ENCODE data around the gene NELFCD.
"Not testable (repeated sequence)": the region's sequence is repeated elsewhere in the genome, so short reads cannot be mapped to it uniquely, and the experiment has no call there.

Gene NELFCD

DNA sequence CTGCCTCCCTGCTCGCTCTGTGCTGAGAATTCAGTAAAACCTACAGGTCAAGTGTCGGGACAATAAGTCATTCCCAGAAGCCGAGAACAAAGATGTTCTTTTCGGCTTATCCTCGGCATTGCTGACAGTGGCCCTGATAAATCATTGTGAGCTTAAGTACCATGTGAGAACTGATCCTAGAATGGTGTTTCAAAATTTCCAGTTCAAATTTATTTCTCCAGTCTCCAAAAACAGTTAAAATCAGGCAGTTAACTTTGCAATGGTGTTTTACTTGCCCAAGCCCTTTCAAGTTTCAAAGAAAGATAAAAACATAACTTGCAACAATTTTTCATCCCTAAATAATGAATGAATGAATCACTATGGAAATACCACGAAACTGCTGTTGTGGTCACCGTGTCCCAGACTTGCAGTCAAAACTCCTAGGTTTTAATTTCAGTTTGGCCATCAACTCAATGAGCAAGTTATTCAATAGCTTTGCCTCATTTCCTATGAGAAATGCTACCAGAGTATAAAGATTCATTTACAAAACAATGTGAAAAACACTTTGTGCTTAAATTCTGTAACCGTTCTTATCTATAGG lies 46.8 kb downstream of the NELFCD start:
- DNase-seq, result no peak

DNA sequence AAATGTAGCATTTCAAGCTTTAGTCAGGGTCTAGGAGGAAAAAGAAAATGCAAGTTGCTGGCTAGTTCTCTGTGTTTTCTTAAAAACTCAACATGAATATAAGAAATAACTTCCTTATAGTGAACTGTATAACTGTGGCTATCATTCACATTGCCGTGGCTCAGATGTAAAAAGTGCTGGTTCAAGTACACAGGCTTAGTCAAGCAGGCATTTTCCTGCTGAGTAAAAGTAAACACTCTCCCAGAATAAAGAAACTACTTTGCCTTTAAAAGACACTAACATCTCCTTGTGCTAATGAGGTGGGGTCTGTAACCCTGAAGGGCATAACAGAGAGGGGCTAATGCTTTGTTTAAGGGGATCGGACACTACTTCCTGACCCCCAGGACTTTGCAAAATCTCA lies 47.8 kb downstream of the NELFCD start:
- no peak for DNase-seq

DNA sequence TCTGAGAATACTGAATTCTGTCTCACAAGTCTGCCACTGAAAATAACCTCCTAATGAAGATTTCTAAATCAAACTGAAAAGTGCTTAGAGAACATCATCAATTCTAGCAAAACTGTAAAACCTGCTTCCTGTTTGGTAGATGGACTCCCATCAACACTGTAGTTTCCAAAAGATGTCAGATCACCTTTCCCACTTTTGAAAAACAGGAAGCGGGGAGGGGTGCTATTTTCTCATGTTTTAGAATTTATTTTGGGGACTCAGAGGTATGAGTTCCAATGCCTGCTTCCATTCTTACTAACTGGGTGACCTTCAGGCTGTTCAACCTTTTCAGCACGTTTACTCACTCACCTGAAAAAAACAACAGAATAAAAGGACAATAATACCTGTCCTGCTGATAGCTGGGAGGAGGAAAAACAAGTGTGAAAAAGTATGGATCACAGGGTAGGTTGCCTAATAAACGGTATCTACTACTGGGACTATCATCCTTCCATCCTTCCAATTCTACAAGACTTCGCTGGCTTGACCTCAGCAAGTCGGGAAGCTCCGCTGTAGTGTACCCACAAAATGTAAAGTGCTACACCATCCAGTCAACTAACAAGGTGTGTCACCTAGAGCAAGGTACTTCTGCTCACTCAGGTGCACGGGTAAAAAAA lies 50.0 kb downstream of the NELFCD start:
- no peak for DNase-seq

DNA sequence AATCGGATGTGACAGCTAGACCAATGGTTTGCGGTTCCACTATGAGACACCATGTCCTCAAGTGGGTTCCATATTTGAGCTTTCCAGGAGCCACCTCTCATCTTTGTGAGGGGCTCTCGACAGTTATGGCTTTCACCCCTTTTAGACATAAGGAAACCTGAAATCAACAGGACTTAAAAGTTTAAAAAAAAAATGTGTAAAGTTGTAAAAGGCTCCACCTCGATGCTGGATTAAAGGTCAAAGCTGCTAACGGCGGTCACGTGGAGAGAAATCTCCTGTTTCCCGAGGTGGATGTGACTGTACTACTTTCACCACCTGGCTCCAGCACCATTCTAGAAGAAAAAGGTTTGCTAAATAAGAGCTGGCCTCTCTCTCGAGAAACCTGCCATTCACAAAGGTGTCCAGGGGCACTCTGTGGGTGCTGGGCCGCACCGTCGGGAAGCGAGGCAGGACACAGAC lies 50.5 kb downstream of the NELFCD start:
- no peak for DNase-seq

DNA sequence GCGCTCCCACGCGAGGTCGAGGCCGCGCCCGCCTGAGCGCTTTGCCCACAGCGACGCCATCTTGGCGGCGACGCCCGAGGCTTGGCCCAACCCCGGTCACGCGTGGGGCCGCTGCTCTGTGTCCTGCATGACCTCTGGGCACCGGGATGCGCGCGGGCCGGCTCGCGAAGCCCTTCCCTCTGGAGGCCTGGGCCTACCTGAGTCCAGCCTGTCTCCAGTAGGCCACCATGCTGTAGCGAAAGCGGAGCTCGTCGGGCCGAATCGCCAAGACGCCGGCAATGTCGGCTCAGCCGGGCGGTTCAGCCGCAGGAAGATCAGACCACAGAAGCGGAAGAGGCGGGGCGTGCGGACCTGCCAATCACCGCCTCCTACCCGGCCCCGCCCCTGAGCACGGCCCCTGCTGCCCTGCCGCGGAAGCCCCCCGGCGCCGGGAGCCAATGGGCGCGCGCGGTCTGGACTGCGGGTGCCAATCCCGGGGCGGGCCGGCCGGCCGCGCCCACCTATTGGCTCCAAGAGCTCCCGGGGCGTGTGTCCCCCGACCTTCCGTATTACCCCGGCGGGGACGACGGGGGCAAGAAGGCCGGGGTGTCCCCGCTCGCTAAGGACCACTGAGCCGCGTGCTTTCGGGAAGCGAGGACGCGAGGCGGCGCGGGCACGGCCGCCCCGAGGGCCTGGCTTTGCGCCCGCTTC lies 51.1 kb downstream of the NELFCD start, which contains the start of gene ATP5F1E:
ATP5F1E (minus strand) TSS at position 313 of the 690 bp plus-strand sequence; CDS start at position 229, 84 bp downstream.
- DNase-seq, result peak; percentile 98

DNA sequence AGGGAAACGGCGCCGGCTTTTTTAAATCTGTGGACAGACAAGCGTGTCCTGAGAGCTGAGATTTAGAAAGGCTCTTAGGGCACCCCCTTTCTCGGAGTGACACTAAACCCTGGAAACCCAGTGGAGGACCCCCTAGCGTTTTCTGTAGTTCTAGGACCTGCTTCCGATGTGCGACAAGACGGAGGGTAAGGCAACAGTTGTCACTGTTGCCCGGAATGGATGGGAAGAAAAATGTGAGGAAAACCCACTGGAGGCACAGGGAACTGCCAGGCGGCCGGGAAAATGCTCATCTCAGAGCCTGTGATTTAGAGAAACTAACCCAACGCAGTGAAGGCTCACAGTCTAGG lies 51.6 kb downstream of the NELFCD start:
- DNase-seq, result no peak

DNA sequence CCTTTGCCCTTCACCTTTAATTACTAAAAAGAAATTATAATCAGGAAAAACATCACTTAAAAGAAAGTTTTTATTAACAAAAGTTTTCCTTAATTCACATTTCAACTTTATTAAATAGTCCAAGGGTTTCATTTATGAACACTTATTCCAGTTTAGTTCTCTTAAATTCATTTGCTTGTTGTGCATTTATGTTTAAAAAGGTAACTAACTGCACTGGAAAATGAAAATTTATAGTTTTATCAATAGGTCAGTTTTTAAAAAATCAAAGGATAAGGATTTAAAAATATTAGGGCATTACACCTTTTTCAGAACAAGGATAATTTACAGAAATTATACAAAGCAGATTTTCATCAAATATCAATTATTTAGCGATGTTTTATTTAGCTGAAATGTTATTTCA lies 52.0 kb downstream of the NELFCD start:
- DNase-seq, result no peak

DNA sequence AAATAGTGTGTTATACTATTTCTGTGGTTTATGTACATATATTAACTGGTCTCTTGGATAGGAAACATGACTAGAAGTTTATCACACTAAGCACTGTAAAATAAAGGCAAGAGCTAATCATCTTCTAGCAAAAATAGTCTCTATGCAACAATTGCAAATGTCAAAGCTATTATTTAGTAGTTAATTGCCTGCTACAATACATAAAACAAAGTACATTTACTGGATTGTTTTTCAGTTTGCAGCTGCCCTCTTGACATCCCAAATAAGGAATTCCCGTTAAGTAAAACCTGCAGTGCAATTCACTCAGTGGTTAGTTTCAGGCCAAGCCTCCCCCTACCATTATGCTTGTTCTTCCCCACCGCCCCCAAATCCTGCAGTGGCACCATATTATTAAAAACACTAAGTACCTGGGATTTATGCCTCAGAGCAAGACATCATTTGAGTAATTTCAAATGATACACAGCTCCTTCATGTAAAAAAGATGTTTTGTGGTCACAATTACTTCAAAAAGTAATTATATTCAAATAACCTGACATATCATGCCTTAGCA lies 52.6 kb downstream of the NELFCD start:
- DNase-seq, result no peak

DNA sequence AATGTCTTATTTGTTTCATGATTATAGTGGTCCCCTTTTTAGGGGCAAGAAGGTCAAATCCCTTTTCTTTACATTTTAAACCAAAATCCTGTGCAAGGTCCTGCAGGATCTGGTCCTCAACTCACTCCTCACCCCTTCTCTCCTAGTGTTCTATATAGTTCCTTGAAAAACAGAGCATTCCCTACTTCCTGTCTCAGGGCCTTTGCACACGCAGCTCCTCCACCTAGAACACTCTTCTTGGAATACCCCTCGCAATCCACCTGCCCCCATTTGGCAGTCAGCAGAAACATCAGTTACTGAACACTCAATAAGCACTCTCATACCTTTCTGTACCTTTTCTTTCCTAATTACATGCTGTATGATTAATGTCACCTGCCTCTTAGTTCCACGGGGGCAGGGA lies 54.3 kb downstream of the NELFCD start:
- no peak for DNase-seq

DNA sequence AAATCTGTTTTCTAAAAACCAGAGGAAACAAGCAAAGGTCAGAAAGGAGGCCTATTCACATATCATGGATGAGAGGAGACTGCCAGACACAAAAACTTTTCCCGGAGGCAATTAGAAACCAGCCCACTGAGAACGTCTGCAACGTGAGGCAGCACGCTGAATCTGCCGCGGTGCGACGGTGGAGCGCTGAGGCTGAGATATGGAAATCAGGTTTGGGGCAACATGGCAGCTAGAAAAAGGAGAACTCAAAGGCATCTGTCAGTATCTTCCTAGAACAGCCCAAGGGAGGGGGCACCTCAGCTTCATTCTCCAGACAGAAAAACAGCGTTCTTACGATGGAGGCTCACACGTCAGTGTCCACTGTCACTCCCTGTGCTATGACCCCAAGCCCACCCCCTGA lies 56.3 kb downstream of the NELFCD start:
- DNase-seq, result no peak

DNA sequence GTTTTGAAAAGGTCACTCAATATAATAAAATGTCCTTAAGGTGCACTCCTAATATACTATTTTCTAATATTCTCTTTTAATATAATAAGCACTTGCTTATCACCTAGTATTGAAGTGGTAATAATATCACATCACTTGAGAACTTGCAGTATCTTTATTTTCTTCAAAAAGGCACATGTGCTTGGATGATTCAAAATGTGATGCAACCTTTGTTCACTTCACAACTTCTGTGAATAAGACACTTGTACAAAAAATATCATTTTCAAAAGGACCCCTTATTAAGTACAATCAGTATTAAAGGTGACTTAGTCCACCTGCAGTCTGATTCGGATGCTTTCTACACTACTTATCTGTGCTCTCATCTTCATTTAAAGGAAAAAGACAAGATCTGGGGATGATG lies 58.2 kb downstream of the NELFCD start:
- no peak for DNase-seq

DNA sequence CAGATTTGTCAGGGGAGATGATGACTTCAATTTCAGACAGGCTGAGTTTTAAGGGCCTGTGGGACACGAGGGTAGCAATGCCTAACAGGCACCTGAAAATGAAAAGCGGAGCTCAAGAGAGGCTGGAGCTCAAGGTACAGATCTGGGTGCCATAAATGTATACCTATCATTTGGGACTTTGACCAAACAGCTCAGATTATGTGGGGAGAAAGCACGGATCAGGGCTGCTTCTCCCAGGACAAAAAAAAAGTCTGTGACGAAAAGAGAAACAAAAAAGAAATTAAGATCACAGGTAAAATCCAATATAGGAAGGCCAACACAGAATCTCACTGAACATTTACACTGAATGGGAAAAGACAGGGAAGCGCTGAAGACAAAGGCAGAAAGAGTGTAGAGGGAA lies 59.6 kb downstream of the NELFCD start:
- no peak for DNase-seq

DNA sequence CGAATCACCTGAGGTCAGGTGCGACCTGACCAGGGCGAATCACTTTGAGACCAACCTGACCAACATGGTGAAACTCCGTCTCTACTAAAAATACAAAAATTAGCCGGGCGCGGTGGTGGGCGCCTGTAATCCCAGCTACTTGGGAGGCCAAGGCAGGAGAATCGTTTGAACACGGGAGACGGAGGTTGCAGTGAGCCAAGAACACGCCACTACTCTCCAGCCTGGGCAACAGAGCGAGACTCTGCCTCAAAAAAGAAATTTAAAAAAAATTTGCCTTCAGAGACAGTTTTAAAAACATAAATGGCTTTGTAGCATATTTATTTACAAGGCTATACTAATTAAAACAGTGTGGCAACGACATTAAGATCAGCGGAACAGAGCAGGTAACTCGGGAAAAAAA lies 60.4 kb downstream of the NELFCD start:
- DNase-seq, result not testable (repeated sequence)

DNA sequence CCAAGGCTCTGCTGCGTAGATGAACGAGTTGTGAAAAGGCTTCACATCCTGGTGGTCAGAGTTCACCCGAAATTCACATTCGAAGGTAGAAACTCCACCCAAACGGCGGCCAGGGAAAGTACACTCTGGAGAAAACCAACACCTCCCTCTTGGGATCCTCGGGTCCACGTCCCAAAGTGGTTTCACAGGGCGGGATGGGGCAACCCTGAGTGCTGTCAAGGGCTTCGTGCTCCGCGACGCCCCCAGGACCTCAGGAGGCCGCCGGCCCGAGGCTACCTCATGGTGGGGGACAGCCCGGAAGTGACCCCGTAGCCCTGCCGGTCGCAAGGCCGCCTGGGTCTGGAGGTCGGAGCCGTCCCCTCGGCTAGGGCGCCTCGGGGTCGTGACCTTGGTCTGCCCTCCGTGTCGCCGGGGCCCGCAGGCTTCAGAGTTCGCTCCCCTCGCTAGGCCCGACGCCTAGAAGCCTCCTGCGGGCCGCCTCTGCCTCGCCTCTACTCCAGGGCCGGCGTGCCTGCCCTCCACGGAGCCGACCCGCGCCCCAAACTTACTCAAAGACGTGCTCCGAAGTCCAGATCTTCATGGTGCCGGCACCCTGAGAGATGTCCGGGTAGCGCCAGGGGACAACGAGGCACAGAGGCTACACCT lies 61.2 kb downstream of the NELFCD start, which contains the start of gene PRELID3B:
PRELID3B (minus strand) TSS at position 636 of the 645 bp plus-strand sequence; CDS start at position 580, 56 bp downstream.
- DNase-seq, result no peak

DNA sequence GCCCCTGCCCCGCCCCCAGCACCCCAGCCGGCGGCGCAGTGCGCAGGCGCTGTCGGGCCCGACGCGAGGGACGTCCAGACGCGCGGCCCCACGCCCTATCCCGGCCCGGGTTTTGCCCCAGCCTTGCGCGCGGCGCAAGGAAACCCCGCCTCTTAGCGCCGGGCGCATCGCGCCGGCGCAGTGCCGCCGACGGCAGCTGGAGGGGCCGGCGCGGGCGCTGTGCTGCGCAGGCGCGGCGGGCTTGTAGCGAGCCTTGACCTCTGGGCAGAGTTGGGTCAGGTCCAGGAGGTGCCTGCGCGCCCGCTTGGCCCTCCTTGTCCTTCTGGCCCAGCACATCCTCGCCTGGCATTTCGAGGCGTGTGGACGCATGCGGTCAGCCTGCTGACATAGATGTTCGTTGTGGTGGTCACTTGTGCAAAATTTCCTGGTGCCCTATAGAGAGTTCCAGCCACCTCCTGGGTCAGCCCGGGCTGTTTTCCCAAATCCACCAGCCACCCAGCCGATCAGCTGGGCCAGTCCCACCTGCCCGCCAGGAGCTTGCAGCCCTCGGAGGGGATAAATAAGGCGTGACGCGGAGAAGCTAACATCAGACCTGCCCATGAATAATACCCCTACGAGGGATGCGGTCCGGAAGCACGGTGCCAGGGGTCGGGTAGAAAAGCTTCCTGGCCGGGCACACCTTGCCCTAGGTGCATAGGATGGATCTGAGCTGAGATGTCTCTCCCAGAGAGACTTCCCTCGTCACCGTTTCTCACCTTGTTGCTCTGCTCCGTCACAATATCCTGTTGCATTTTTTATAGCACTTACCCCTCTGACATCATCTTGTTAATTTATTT lies 62.0 kb downstream of the NELFCD start:
- peak; percentile 92 for DNase-seq

DNA sequence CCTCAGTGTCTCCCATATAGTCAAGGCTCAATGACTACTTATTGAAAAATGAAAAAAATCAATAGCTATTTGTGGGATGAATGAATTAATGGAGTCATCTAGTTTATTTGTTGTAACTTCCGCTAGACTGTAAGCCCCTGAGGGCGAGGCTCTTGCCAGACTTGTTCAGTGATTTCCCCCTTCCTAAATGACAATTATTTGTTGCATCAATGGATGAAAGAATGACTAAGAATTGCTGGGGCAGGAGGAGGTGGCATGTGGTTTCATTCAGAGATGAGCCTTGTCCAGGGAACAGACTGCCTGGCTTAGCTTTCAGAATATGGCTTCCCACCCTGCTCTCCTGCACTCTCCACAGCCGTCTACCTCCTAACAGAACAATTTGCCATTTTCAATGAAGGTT lies 62.6 kb downstream of the NELFCD start:
- DNase-seq, result peak; percentile 29

DNA sequence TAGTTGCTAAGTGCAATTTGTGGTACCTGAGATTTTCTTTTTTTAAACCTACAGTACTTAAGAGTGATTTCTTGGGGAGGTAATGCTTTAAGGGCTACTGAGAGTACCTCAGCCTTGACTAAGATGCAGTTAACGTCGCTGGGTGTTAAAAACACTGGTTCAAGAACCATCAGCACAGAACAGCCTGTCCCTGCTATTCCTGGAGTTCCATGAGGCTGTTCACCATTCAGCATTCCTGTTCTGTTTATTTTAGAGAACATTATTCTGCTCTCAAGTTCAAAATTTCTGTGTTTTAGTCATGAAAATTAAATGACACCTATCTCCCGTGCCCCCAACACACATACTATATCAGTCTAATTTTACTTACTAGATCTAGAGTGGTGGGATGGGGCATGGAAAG lies 63.2 kb downstream of the NELFCD start:
- no peak for DNase-seq

Measured in retina (tissue), 1 donor.